ENCODE measurements around the gene EVI5L.
A peak's percentile ranks its signal among the peaks of the same experiment; 100 is the strongest.

The EVI5L gene

DNA sequence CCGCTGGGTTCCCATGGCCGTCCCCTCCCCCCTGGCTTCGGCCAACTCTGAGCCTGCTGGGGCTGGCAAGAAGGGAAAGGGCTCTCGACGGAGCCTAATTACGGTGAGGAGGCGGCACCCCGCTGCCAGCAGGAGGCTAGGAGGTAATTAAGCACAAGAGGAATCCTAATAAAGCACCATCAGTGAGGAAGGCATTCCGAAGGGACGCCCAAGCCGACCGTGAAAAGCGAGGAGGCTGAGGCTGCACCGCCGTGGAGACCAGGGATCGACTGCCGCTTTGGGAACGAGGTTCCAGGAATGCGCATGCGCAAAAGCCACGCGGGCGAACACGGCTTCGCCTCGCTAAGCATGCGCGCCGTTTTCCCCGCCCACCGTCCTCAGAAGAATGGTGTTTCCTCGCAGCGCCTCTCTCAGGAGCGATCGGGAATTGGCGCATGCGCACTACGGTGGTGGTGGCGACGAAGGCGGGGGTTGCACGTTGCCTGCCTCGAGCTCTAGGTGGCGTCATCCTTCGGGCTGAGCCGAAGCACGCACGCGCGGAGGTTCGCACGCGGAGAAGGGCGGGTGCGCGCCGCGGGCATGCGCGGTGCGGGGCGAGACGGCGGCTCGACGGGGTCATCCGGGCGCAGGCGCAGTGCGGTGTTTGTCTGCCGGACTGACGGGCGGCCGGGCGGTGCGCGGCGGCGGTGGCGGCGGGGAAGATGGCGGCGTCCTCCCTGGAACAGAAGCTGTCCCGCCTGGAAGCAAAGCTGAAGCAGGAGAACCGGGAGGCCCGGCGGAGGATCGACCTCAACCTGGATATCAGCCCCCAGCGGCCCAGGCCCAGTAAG, 73.4 kb downstream of the EVI5L start, which contains the start of gene MAP2K7:
MAP2K7 (plus strand) TSS at position 634 of the 830 bp plus-strand sequence; CDS start at position 702, 68 bp downstream.
- peak; percentile 100 for DNase-seq

DNA sequence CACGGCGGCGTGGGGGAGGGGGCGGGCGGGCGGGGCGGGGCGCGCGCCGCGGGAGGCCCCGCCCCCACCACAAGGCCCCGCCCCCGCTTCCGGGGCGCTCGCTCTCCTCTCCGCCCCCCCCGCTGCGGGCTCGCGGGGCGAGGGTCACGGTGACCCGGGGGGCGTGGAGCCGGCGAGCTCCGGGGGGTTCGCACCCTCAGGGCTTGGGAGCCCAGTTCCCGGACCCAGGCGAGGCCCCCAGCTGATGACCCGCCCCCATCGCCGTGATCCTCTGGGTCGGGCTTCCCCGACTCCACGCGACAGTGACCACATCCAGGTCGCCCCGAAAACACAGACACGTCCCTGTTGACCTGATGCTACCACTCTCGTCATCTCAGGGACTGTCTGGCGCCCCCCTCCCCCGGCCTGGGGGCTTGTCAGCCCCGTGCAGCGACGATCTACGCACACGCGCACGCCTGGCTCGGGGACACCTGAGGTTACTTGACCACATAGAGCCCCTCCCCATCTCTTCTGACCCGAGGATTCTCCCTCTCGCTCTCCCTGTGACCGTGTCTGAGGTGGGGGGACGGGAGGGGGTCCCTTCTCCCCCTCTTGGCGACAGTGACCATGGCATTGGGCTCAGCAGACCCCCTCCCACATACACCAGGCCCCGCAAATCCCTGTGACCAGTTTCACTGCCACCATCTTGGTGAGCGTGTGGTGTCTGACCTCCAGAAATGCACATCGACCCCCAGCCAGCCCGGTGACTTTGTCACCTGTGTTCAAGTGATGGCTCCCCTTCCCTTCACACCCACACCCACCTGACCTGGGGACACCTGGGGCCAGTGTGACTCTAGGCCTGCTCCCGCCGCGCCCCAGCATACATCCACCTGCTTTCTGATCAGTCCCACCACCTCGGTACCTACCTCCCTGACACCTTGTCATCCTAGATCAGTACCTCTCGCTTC, 74.3 kb downstream of the EVI5L start:
- DNase-seq = no peak

DNA sequence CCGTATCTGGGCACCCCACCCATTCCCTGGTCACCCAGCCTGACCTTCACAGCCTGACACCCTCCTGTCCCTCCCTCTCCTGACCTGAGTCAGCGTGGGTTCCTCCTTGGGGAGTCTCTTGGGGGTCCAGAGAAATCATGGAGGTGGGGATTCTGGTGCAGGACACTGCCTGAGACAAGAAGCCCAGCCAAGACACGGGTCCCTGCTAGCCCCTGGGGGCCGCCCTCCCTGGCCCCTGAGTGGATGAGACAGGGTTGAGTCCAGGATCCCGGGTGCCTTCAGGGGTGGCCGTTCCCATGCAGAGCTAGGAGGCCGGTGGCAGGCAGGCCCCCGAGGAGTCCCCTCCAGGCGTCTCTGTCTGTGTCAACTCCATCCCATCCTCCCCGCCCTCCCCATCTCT, 75.2 kb downstream of the EVI5L start:
- DNase-seq = no peak

DNA sequence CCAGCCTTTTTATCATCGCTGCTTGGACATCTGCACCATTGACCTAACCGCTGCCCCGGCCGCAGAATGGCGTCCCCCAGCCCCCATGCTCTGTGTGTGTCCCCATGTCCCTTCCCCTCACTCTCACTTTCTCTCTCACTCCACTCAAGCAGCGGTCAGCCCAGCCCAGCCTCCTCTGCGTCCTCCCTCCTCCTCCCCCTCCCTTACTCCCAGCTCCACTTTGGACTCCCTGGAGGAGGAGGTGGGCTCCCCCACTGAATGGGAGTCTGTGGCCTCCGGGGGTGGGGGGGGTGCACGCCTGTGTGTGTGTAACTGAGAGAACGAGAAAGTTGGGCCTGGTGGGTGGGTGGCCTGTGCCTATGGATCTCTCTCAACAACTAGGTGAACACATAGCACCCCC, 75.8 kb downstream of the EVI5L start:
- DNase-seq = no peak

DNA sequence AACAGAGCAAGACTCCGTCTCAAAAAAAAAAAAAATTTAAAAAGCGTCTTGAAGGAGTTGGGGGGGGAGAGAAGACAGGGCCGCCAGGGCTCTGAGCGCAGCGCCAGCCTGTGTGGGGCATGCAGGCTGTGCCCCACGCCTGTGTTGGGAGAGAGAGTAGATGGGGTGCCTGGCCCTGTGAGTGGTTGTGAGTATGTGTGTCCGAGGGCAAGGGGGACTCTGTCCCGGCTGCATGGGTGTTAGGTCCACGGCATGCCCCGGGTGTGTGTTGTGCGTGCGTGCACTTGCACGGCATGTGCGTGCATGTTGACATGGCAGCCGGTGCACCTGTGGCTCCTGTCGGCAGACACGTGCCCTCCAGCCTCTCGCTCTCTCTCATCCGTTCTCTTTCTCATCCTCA, 77.1 kb downstream of the EVI5L start:
- DNase-seq = no peak

DNA sequence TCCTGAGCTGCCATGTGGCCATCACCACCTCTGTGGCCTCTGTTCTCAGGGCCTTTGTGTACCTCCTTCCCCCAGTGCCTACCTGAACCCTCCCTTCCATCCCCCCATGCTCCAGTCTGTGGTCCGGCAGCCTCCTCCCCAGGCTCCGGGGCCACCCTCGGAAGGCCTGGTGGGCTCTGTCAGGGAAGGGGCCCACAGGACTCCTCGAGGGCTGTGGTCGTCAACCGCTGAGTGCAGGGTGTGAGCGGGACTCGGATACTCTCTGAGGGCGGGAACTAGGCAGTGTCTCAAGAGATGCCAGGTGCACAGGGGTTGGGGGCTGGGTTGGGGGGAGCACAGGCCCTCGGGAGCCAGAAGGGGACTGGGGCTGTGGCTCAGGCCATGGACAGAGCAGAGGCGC, 77.5 kb downstream of the EVI5L start:
- DNase-seq = no peak

DNA sequence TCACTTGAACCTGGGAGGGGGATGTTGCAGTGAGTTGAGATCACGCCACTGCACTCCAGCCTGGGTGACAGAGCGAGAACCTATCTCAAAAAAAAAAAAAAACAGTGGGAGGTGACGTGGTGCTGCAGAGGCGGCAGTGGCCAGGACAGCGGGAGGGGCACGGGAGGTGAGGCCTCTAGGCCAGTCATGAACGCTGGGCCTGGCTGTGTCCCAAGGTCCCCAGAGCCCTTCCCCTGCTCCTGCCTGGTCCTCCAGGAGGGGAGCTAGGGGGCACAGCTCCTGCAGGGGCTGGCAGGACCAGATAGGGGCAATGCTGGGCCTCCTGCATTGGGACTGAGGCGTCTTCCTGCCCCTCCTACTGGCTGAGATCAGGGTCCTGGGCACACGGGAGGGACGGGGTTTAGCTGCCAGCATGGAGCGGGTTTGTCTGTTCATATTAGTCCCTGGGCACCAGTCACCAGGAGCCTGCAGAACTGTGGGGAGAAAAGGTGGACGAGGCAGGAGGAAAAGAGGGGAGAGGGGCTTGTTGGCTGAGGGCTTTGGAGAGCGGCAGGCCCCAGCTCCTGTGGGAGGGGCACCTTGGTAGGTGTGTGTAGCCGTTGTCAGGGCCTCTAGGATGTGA, 78.2 kb downstream of the EVI5L start:
- DNase-seq = no peak

DNA sequence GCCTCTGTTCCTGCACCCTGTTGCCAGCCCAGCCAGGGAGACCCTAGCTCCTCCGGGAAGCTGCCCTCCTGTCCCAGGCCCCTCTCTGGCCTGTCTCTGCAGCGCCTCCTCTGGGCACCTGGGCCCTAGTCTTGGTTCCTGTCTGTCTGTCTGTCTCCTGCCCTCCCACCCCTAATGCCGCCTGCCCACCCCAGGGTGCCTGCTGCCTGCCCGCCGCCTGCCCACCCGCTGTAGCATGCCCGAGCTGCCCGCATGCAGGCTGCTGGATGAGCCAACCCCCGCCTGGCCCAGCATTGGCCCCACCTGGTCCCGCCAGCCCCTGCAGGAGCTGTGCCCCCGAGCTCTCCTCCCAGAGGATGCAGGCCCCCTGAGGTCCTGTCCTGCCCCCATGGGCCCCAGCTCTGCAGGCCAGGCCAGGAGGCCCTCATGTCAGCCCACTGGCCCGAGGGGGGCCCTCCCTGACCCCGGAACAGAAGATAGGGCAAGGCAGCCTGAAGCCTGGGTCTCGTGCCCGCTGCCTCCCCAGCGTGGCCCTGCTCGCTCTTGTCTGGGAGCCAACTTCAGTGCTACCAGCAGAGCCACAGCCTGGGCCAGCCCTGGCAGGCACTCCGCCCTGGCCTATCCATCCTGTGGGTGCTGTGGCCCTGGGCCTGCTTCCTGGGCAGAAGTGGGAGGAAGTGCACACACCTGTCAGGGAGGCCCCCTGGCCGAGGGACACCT, 78.9 kb downstream of the EVI5L start:
- no peak for DNase-seq

DNA sequence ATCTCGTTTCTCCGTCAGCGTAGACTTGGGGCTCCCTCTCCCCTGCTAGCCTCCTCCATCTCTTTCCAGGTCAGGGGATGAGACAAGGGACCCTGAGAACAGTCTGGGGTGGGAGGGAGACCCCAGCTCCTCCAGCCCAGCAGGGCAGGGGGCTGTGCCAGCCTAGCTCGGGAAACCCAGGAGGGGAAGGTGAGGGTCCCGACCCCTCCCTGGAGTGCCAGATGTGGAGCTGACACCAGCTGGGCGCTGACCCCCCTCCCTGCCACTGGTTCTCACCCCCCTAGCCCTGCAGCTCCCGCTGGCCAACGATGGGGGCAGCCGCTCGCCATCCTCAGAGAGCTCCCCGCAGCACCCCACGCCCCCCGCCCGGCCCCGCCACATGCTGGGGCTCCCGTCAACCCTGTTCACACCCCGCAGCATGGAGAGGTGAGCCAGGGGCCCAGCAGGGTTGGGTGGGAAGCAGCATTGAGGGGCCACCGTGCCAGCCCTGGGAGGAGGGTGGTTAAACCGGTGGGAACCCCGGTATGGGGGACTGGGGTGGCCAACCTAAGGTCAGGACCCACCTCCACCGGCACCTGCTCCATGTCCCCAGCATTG, 79.6 kb downstream of the EVI5L start:
- DNase-seq = no peak

DNA sequence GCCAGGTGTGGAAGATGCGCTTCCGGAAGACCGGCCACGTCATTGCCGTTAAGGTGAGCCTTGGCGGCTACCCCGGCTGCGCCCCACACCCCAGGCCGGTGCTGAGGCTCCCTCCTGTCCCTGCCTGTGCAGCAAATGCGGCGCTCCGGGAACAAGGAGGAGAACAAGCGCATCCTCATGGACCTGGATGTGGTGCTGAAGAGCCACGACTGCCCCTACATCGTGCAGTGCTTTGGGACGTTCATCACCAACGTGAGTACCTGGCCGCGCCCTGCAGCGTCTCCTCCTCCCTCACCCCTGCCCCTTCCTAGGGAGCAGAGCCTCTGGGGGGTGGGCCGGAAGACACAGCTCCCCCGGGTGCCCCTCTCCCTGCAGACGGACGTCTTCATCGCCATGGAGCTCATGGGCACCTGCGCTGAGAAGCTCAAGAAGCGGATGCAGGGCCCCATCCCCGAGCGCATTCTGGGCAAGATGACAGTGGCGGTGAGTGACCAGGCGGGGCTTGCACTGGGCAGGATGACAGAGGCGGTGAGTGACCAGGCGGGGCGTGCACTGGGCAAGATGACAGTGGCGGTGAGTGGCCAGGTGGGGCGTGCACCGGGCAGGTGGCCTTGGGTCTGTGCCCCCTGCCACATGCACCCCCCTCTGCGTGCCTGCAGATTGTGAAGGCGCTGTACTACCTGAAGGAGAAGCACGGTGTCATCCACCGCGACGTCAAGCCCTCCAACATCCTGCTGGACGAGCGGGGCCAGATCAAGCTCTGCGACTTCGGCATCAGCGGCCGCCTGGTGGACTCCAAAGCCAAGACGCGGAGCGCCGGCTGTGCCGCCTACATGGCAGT, 80.5 kb downstream of the EVI5L start:
- no peak for DNase-seq

DNA sequence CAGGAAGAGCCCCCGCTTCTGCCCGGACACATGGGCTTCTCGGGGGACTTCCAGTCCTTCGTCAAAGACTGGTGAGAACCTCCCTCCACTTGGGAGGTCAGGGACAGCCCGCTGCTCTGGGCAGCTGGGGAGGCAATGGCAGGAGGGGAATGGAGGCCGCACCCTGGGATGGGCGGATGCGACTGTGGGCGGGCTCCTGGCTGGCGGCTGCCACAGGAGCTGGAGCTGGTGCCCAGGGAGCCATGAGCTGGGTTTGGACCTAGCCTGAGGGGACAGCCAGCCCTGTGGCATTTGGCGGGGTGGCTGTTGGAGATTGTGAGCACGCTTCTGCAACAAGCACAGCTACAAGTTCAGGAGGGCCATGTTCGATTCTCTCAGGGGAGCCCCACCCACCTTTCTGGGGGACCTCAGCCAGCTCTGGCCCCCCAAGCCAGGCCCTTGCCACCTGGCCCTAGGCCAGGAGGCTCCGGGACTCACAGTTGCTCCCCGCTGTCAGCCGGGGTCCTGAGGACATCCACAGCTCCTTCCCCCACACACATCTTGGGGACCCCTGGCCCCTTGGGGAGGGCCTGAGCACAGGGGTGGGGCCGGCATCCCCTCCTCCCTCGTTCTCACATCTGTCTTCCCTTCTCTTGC, 81.6 kb downstream of the EVI5L start:
- no peak for DNase-seq

DNA sequence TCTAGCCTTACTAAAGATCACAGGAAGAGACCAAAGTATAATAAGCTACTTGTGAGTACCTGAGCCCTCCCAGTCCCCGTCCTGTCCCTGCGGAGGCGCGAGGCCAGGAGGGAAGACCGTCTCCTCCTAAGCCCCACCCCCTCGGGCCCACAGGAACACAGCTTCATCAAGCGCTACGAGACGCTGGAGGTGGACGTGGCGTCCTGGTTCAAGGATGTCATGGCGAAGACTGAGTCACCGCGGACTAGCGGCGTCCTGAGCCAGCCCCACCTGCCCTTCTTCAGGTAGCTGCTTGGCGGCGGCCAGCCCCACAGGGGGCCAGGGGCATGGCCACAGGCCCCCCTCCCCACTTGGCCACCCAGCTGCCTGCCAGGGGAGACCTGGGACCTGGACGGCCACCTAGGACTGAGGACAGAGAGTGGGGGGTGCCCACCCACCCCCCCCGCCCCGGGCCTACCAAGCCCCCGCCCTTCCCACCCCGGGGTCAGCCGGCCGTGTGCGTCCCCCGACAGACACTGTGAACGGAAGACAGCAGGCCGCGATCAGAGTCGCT, 82.2 kb downstream of the EVI5L start:
- DNase-seq = no peak

DNA sequence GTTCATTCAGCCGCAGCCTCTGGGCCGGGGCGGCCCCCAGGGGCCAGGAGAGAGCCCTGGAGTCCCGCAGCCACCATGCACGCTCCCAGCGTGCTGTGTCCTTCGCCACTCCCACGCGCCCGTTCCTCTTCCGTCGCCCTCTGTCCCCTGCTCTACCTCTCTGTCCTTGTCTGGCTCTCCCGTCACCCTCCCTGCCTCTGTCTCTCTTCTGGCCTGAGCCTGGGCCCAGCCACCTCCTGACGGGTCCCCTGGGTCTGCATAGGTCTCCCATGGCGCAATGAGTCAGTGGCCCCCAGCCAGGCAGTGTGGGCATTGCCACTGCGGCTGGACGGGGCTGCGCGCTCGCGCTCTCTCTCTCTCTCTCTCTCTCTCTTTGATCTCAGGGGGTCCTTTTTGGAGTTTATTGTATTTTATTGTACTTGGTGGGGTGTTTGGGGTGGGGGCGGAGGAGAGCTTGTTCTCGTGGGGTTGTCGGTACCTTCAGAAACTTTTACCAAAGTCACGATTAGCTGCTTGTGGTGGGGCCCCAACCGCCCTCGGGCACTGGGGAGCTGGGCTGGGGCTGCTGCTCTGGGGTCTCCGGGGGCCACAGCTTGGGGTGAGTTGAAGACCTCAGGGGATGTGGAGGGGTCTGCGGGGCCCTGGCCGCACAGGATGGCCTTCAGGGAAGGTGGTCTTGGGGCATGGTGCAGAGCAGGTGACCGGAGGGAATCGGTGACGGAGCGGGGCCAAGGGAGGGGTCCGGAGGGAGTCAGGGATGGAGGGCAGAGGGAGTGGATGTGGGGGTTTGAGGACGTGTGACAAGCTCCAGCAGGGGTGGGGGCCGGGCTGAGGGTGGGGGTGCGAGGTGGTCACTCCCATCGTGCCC, 82.9 kb downstream of the EVI5L start:
- DNase-seq = no peak

DNA sequence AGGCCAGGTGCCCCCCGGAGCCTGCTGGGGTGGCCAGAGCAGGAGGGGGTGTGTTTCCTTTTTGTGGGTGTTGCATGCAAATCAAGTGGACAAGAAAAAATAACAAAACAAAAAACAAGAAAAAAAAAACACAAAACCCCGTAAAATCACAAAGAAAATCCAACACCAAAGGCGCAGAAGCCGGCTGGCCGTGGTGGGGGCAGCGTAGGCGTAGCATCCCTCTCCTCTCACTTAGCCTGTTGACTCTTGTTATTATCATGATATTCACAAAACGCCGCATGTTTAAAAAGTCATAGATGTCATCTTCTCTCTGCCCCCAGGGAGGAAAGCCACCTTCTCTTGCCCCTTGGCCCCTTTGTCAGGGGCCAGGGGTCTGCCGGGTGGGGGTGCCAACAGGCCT, 83.6 kb downstream of the EVI5L start:
- DNase-seq = no peak

DNA sequence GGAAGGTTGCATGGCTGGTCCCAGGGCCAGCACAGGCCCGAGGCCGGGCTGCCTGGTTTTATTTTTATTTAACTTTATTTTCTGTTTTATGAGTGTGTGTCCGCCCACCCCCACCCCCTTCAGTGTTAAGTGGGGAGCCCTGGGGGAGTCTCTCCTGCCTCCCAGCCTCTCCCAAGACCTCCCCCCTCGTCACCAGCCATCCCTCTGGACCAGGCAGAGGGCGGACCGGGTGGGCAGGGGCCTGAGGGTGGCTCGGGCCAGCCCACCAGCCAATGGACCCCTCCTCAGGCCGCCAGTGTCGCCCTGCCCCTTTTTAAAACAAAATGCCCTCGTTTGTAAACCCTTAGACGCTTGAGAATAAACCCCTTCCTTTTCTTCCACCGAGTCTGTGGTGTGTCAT, 84.1 kb downstream of the EVI5L start:
- DNase-seq = no peak

All from activated effector memory CD4-positive, alpha-beta T cell treated with anti-CD3 and anti-CD28 coated beads, Interleukin-2, amount 50 U/mL, for 16 hours (primary cell).